HL-60/S4 treated with phorbol 12-myristate 13-acetate at 8.2 ng/mL for 4 days and 3 days (cell line): Measurements from ENCODE around the gene CFAP61.

Source experiments
- in situ Hi-C: fragments of 300-500 bp; cut with MboI; formaldehyde crosslinking; loops from 2 replicates; pipeline ENCODE4 v1.15.0; 2022; ENCODE audit warnings: low sequenced_read_pairs

Gene CFAP61

DNA sequence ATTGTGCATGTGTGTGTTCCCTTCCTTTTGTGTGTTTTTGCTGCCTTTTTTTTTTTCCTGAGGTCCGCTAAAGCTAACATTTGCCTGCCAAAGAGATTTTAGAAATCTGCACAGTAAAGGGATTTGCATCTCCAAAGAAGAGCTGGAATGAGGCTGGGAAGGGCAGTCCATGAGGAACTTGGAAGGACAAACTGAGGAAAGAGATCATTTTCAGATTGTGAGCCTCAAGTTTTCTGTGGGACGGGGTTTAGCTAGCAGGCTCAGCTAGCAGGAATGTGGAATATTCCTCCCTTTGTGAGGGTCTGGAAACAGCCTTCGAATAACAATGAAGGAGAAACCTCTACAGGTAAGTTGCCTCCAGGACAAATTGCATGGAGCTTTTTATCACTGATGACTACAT, 319.3 kb downstream of the CFAP61 start:
- in situ Hi-C loops = no loop called here

DNA sequence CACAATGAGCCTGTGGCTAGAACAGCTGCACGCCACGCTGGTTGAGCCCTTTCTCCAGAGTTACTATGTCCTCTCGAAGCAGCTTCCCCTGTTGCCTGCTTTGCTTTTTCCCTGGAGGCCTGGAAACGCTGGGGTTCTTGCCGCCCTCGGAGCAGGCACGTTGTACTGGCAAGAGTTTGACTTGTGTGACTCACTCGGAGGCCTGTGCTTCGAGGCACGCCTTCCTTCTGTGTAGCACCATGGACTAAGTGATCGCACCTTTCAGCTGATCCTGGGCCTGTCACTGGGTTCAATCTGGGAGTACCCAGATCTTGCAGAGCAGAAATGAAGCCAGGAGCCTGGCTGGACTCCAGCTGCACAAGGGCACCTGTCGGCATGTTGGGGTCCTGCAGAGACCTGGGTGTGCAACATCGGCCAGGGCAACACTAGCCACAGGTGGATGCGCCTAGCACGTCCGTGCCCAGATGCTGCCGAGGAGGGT, 320.8 kb downstream of the CFAP61 start:
- in situ Hi-C loops = no loop called here

- in situ Hi-C loops = no loop called here
Observed at GRCh38 chr20:20375862-20376261, 323.5 kb downstream of the CFAP61 start.

GRCh38 chr20:20386192-20386591, 333.9 kb downstream of the CFAP61 start:
- in situ Hi-C loops = no loop called here

DNA sequence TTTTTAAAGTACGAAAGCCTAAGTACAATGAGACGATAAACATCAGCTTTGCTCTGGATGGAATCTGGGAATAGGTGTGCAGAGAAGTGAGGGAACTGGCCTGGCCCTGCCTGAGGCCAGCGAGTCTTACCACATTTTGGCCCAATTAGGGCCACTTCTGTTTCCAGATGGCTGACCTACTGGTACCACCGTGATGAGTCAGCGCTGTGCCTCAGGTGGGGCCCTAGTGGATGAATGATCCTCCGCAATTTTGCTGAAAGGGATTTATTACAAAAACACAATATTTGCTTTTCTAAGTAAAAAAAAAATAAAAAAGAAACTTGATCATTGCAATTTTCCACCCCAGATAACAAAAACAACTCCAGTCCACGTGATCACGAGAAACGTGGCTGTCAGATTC, 338.1 kb downstream of the CFAP61 start:
- in situ Hi-C loops = no loop called here

DNA sequence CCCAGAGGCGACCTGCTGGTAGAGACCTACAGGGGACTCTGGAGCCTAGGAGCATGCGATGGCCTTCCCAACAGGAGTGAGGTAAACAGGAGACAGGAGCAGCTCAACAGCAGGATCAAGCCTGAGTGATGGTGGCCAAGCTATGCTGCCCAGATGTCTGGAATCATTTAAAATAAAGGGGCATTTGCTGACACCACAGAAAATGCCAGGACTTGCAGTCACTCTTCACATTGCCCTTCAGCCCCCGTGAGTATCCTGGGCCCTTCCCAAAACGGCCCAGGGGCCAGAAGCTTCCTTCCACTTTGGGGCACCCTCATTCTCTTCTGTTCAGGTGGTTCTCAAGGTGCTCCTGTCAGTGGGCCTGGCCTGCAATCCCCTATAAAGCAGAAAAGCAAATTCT, 338.8 kb downstream of the CFAP61 start:
- in situ Hi-C loops = no loop called here

GRCh38 chr20:20391766-20392165, 339.4 kb downstream of the CFAP61 start:
- in situ Hi-C loops = no loop called here

- in situ Hi-C loops = no loop called here
Observed at GRCh38 chr20:20393207-20394120, 341.1 kb downstream of the CFAP61 start.

GRCh38 chr20:20395087-20395486, 342.8 kb downstream of the CFAP61 start:
- in situ Hi-C loops = no loop called here

DNA sequence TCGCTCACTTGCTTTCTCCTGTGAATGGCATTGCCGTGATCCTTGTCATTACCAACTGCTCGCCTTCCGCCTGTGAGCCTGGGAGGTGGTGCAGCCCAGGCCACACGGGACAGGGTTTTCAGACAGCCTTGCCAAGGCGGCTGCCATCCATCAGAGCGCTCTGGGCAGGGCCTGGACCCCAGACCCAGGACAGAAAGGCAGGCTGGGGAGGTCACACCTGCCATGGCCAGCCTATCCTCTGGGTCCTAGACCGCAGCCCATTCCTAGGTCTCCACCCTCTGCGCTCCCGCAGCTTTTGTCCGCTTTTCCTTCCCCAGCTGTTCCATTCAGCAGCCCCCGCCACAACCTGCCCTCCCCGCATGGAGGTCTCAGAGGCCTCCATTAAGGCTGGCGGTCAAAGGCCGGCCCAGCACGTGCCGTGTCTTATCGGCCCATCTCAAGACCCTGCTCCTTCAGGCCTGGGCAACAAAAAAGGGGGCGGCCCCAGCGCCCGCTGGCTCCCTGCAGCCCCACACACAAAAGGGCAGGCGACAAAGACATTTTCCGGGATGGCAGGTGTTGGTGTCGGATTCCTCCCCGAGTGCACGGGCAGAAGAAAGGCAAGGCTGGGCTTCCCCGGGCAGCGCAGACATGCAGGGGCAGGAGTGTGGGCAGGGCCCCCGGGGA, 343.7 kb downstream of the CFAP61 start:
- in situ Hi-C loops = no loop called here

GRCh38 chr20:20396794-20397193, 344.5 kb downstream of the CFAP61 start:
- in situ Hi-C loops = no loop called here

GRCh38 chr20:20398123-20398522, 345.8 kb downstream of the CFAP61 start:
- in situ Hi-C loops = no loop called here

GRCh38 chr20:20399531-20400500, 347.5 kb downstream of the CFAP61 start:
- in situ Hi-C loops = no loop called here

- in situ Hi-C loops = no loop called here
Observed at GRCh38 chr20:20401991-20402390, 349.7 kb downstream of the CFAP61 start.

DNA sequence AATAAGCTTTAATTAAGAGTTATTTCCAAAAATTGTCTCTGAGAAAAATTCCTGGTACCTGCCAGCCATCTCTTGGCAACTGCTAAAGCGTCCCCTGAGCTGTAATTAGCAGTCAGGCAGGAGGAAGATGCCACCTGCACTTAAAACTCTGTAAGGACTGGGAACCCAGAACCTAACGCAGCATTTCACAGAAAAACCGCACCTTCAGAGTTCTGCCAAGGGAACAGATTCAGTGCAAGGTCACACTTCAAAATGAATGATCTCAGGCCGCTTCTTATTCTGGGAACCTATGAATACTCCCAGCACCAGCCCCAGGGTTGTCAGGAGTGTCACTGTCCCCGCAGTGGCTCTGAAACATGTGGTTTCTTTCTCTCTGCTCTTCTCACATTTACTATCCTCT, 352.3 kb downstream of the CFAP61 start:
- in situ Hi-C loops = no loop called here

- in situ Hi-C loops = no loop called here
Observed at GRCh38 chr20:20405623-20406022, 353.3 kb downstream of the CFAP61 start.

- in situ Hi-C loops = no loop called here
Observed at GRCh38 chr20:20406306-20406705, 354.0 kb downstream of the CFAP61 start.

DNA sequence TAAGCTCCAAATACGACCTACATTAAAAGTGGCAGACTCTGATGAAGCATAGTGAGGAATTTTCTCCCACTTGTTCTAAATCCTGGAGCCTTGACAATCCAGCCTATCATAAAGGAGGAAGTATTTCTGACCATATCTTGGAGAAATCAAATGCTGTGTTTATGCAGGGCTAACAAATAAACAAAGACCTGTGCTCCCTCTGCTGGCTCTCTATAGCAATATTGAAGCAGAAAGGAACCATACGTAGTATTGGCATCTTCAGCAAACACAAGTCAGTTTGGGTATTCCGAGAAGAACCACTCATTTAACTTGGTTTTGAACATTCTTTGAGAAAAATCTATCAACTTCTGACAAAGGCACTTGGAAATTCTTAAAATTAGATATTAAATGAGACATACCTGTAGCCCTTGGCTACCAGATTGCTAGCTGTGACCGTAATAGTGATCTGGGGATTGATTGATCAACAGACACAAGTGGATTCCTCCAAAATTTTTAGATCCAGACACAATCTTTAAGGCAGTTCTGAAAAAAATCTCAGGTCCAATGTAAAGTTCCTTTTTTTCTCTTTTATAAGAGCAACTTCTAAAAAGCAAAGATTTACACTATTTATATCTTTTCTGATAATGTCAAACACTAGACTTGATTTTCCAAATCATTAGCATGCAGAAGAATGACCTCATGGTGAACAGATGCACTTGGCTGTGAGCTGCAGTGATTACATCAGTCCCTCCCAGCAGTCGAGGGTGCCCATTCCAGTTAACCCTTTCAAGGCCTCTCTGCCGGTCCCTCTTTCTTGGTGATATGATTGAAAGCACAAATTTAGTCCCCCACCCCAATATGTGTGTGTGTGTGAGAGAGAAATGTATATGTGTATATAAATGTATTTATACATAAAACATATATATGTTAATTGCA, 355.8 kb downstream of the CFAP61 start:
- in situ Hi-C loops = no loop called here

GRCh38 chr20:20409331-20409730, 357.0 kb downstream of the CFAP61 start:
- in situ Hi-C loops = no loop called here
